ENCODE results near the gene ARHGEF4. TPM values are rescaled to one million over a fixed set of nuclear protein-coding genes. Genes with fewer than 3 reads are reported as not detected.

Gene ARHGEF4
- total RNA-seq, 4 donors from 2014 or later = 52.8 to 82.4 (median 73.3) TPM

DNA sequence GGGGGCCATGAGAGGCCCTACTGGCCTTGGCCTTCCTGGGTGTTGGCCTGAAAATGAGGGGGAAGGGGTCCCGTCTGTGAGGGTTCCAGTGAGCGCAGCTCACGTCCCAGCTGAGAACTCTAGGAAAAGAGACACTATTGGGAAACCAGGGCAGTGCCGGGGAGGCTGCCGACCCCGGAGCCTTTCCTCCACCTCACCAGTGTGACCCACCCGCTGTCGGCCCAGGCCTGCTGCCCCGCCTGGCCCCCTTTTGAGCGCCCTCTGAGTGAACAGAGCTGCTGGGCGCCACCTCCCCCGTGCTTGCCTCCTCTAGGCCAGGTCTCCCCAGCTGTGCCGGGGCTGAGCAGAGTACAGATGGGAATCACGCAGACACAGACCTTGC is 17.5 kb upstream of the ARHGEF4 start:
- H3K36me3 ChIP-seq = no peaks in the 10 kb centered on the region
- peaks cover 6 to 39% (median 22%) of the 10 kb centered on the region in 3 donors for H3K4me1 ChIP-seq
- peaks cover 0 to 21% (median 0%) of the 10 kb centered on the region in 4 donors for H3K27me3 ChIP-seq
- H3K9me3 ChIP-seq = no peaks in the 10 kb centered on the region
- WGBS, 2 donors = 71% methylated on average over 1 of the region's 14 CpGs; no CpG with 5 or more reads in 1 of the 2 donors
- intact Hi-C loops (cut with DNase I) = no loop called here
- TF ChIP-seq POLR2A (IDR thresholded peaks at IDR 0.05) = no peak
- no peak for TF ChIP-seq CTCF (IDR thresholded peaks at IDR 0.05)
- peak overlapping the region; percentile 76 to 92 (median 82) for H3K27ac ChIP-seq
- no peak overlapping the region for H3K4me3 ChIP-seq
- DNase-seq = no peak

GRCh38 chr2:130819608-130820278 is 17.0 kb upstream of the ARHGEF4 start:
- H3K27ac ChIP-seq = peak overlapping the region; percentile 76 to 92 (median 82)
- intact Hi-C loops (cut with DNase I) = no loop called here
- no peaks in the 10 kb centered on the region for H3K36me3 ChIP-seq
- H3K27me3 ChIP-seq = peaks cover 0 to 21% (median 0%) of the 10 kb centered on the region in 4 donors
- H3K9me3 ChIP-seq = no peaks in the 10 kb centered on the region
- H3K4me3 ChIP-seq = peak overlapping the region in 2 of 4 donors; percentile 11 to 26
- WGBS, 2 donors = 51 to 55% methylated on average over 6 to 7 of the region's 12 CpGs
- no peak for DNase-seq
- peaks cover 7 to 42% (median 27%) of the 10 kb centered on the region in 3 donors for H3K4me1 ChIP-seq
- no peak for TF ChIP-seq CTCF (IDR thresholded peaks at IDR 0.05)
- TF ChIP-seq POLR2A (IDR thresholded peaks at IDR 0.05) = no peak

DNA sequence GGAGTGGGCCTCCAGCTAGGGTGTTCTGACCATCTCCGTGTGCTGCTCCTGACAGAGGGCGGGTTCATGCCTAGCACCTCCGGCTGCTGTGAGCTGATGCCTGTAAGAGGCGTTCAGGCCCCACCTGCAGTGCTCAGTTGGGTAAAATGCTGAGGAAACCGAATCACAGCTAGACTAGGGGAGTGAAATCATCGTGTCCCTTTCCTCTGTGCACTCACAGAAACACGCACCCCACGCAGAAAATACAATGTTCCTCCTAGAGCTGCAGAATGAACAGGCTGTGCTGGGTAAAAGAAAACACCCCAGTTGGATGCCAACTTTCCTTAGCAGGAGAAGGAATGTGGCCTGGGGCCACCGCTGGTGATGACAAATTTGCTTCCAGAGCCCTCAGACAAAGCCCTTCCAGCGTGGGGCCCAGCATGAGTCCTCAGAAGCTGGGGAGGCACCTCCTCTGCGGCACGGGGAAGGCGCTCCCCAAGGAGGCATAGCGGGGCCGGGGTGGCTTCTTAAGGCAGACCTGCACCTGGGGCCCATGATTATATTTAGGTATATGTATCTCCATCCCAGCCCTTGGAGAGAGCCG is 16.3 kb upstream of the ARHGEF4 start:
- peaks cover 0 to 17% (median 0%) of the 10 kb centered on the region in 4 donors for H3K27me3 ChIP-seq
- 16 to 48% methylated on average over 3 to 7 of the region's 16 CpGs for WGBS, 2 donors
- intact Hi-C loops (cut with DNase I) = no loop called here
- peak overlapping the region; percentile 76 to 92 (median 82) for H3K27ac ChIP-seq
- no peaks in the 10 kb centered on the region for H3K9me3 ChIP-seq
- H3K36me3 ChIP-seq = no peaks in the 10 kb centered on the region
- H3K4me3 ChIP-seq = peak overlapping the region in 2 of 4 donors; percentile 11 to 26
- DNase-seq = no peak
- TF ChIP-seq POLR2A (IDR thresholded peaks at IDR 0.05) (no peak), CTCF (IDR thresholded peaks at IDR 0.05) (no peak)
- H3K4me1 ChIP-seq = peaks cover 11 to 42% (median 33%) of the 10 kb centered on the region in 3 donors

DNA sequence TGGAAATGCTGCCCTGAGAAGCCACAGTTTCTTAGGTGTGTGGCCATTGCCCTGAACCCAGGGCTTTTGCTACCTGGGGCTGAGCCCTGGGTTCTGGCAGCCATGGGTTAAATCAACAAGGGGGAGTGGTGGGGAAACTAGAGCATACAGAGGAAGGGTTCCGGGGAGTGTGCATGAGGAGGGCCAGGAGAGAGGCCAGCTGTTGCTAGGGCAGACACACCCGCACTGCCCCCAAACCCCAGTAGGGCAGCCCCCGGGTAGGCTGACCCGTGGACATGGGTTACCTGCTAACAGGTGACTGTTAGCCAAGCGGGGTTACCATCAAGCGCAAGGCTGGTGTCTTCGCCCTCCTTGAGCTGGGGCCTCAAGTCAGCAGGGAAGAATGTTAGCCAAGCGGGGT is 14.8 kb upstream of the ARHGEF4 start:
- 80% methylated on average over 1 of the region's 8 CpGs; no CpG with 5 or more reads in 1 of the 2 donors for WGBS, 2 donors
- Histone ChIP-seq H3K9me3 (no peaks in the 10 kb centered on the region), H3K27ac (no peak overlapping the region), H3K4me3 (no peak overlapping the region), H3K27me3 (peaks cover 0 to 19% (median 0%) of the 10 kb centered on the region in 4 donors), H3K4me1 (peaks cover 11 to 42% (median 33%) of the 10 kb centered on the region in 3 donors), H3K36me3 (no peaks in the 10 kb centered on the region)
- TF ChIP-seq POLR2A (IDR thresholded peaks at IDR 0.05) (no peak), CTCF (IDR thresholded peaks at IDR 0.05) (no peak)
- intact Hi-C loops (cut with DNase I) = no loop called here
- DNase-seq = no peak

GRCh38 chr2:130822766-130823165 is 13.9 kb upstream of the ARHGEF4 start:
- 90% methylated on average over 6 of the region's 10 CpGs; no CpG with 5 or more reads in 1 of the 2 donors for WGBS, 2 donors

More at GRCh38 chr2:130822766-130823165, 13.9 kb upstream of the ARHGEF4 start:
- TF ChIP-seq POLR2A (IDR thresholded peaks at IDR 0.05) = no peak
- no peak for TF ChIP-seq CTCF (IDR thresholded peaks at IDR 0.05)
- H3K36me3 ChIP-seq = no peaks in the 10 kb centered on the region
- H3K9me3 ChIP-seq = no peaks in the 10 kb centered on the region
- H3K27ac ChIP-seq = no peak overlapping the region
- DNase-seq = no peak
- H3K4me3 ChIP-seq = no peak overlapping the region
- H3K4me1 ChIP-seq = peaks cover 11 to 51% (median 42%) of the 10 kb centered on the region in 3 donors
- intact Hi-C loops (cut with DNase I) = no loop called here
- H3K27me3 ChIP-seq = peaks cover 0 to 19% (median 0%) of the 10 kb centered on the region in 4 donors

All from esophagus squamous epithelium (tissue), 5 donors.